Measurements from ENCODE around the gene OCA2. TPM values are rescaled to one million over a fixed set of nuclear protein-coding genes. Genes with fewer than 3 reads are reported as not detected.

OCA2 gene
- total and polyA plus RNA-seq, 2 of the 13 experiments (the other 11 are each of a cell fraction or from before 2014, with no cell fraction given): 0.02 to 0.05 TPM

DNA sequence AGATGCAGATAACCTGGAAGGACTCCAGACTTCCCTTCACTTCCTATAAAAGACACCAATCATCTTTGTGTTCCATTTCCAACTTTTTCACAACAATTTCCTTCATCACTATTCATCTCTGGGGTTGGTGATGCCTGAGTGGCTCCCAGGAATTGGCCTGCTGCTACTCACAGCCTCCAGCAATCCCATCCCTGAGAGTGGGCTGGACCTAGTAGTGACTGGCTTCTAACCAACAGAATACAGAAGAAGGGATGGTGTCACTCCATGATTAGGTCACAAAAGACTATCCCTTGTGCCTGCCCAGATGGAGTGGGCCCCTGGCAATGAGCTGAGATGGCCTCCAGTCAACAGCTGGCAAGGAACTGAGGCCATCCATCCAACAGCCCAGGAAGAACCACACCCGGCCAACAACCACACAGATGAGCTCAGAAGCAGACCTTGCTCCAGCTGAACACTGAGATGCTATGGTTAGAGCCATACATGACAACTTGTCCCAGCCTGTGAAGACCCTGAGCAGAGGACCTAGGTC is 20.9 kb downstream of the OCA2 start (continued):
- TF ChIP-seq MLXIP (CRISPR knock-in tag; IDR thresholded peaks at IDR 0.05; ENCODE audit: borderline replicate concordance): no peak
- TF ChIP-seq ZNF644 (CRISPR knock-in tag; IDR thresholded peaks at IDR 0.05; ENCODE audit: low read depth): no peak
- TF ChIP-seq TFE3 (CRISPR knock-in tag; IDR thresholded peaks at IDR 0.05): no peak
- no peak for TF ChIP-seq ZSCAN21 (CRISPR knock-in tag; IDR thresholded peaks at IDR 0.05; ENCODE audit: borderline replicate concordance)
- TF ChIP-seq ZNF563 (CRISPR knock-in tag; IDR thresholded peaks at IDR 0.05): no peak

GRCh38 chr15:28075573-28075972 is 23.5 kb downstream of the OCA2 start:
- CTCF ChIA-PET (ENCODE audit: low intra/inter-chr PET ratio, low total read pairs): no interaction called here
- H3K9ac ChIP-seq (ENCODE audit: insufficient read depth, low read depth, low read length): no peak overlapping the region
- H3K9me3 ChIP-seq (ENCODE audit: low read length): no peaks in the 10 kb centered on the region
- in situ Hi-C loops (cut with HindIII; ENCODE audit: extremely low pct_ligation_motif_present, low pct_unique_long_range_greater_than_20kb) (no loop called here), intact Hi-C loops (cut with micrococcal nuclease; ENCODE audit: unreplicated experiment) (no loop called here)
- H3K4me1 ChIP-seq (ENCODE audit: insufficient read depth, low read length): no peaks in the 10 kb centered on the region
- H3K36me3 ChIP-seq (replicated peaks in 1 of 2; ENCODE audit: control insufficient read depth in 1 of 2, insufficient read depth in 2 of 2, low read length in 2 of 2): no peaks in the 10 kb centered on the region
- H3K4me3 ChIP-seq (replicated peaks in 1 of 3; ENCODE audit: insufficient read depth in 1 of 3, low read depth in 2 of 3, low read length in 3 of 3): no peak overlapping the region
- H2AFZ ChIP-seq (ENCODE audit: low read length): no peak overlapping the region
- POLR2A ChIA-PET: no interaction called here
- H3K4me2 ChIP-seq (ENCODE audit: low read depth, low read length): no peak overlapping the region
- TF ChIP-seq TFAP4 (IDR thresholded peaks at IDR 0.05; ENCODE audit: borderline replicate concordance, low read depth) (no peak), ZNF335 (CRISPR knock-in tag; IDR thresholded peaks at IDR 0.05) (no peak), ZBTB38 (CRISPR knock-in tag; IDR thresholded peaks at IDR 0.05) (no peak), SMAD9 (CRISPR knock-in tag; IDR thresholded peaks at IDR 0.05) (no peak), ZNF850 (CRISPR knock-in tag; conservative IDR thresholded peaks at IDR 0.05) (no peak), NBN (conservative IDR thresholded peaks at IDR 0.05) (no peak), SMC3 (IDR thresholded peaks at IDR 0.05; ENCODE audit: low read length) (no peak), ASH2L (IDR thresholded peaks at IDR 0.05; ENCODE audit: insufficient read length, low read depth, low read length) (no peak), ONECUT2 (CRISPR knock-in tag; IDR thresholded peaks at IDR 0.05) (no peak)
- TF ChIP-seq, protein P1, sequence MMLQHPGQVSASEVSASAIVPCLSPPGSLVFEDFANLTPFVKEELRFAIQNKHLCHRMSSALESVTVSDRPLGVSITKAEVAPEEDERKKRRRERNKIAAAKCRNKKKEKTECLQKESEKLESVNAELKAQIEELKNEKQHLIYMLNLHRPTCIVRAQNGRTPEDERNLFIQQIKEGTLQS (CRISPR knock-in tag; IDR thresholded peaks at IDR 0.05): no peak
- no peak for ATAC-seq
- no peaks in the 10 kb centered on the region for H3K27me3 ChIP-seq (ENCODE audit: control insufficient read depth in 1 of 2, insufficient read depth in 2 of 2, low read length in 2 of 2)
- BruUV-seq (replicated peaks): no TSS peak
- no peaks in the 10 kb centered on the region for H3K79me2 ChIP-seq (ENCODE audit: insufficient read depth, low read length)
- FAIRE-seq: no peak
- 58% methylated on average over 1 of the region's 1 CpG for WGBS (ENCODE audit: low lambda C conversion rate)
- H4K20me1 ChIP-seq (ENCODE audit: insufficient read depth, low read length): no peaks in the 10 kb centered on the region
- no peak overlapping the region for H3K27ac ChIP-seq (ENCODE audit: extremely low read length, insufficient read depth, low read length)
- DNase-seq (ENCODE audit: low spot score): no peak

Measured in HepG2 (cell line).